Thyroid gland (tissue), 4 donors: ENCODE measurements around the gene ATP6V0A1. TPM values are rescaled to one million over a fixed set of nuclear protein-coding genes. Genes with fewer than 3 reads are reported as not detected.
"Not testable (repeated sequence)": the region's sequence is repeated elsewhere in the genome, so short reads cannot be mapped to it uniquely, and the experiment has no call there.

Experiments used
- DNase-seq, 2 donors: peaks; one replicate each; pipeline ENCODE4 v3.0.0-alpha.2; 2019
- H3K27ac ChIP-seq, 3 donors: fragments of 200-600 bp; sonication (generic); 1 replicate in 2 of 3; 2 replicates in 1 of 3; pipeline ENCODE4 v1.5.1; 2016 to 2019; ENCODE audit warnings: mild to moderate bottlenecking in 1 of 3, moderate library complexity in 1 of 3
- H3K27me3 ChIP-seq: fragments of 200-600 bp; sonication (generic); one replicate; pipeline ENCODE4 v1.5.1; 2019
- H3K36me3 ChIP-seq, 2 donors: fragments of 200-600 bp; sonication (generic); one replicate each; pipeline ENCODE4 v1.5.1; 2016 to 2019
- H3K4me1 ChIP-seq, 2 donors: fragments of 200-600 bp; sonication (generic); one replicate each; pipeline ENCODE4 v1.5.1; 2017 to 2019
- H3K4me3 ChIP-seq, 3 donors: fragments of 200-600 bp; sonication (generic); replicated peaks in 1 of 3; 1 replicate in 2 of 3; 2 replicates in 1 of 3; pipeline ENCODE4 v1.5.1; 2016; ENCODE audit warnings: mild to moderate bottlenecking in 1 of 3
- H3K9me3 ChIP-seq: fragments of 200-600 bp; sonication (generic); one replicate; pipeline ENCODE4 v1.5.1; 2017
- POLR2A ChIP-seq, 2 donors: fragments of 450-650 bp; IDR thresholded peaks; one replicate each; pipeline ENCODE4 v1.6.1; 2017; ENCODE audit warnings: antibody characterized with exemption in 2 of 2, mild to moderate bottlenecking in 2 of 2, moderate library complexity in 1 of 2
- WGBS, 2 donors: methylation state at CpG; one replicate each; pipeline ENCODE4 v1.1.5; 2017; 5-methylcytosine and 5-hydroxymethylcytosine counted together
- intact Hi-C: fragments of 100-400 bp; cut with DNase I; formaldehyde crosslinking; loops from one replicate; pipeline ENCODE4 v1.15.1; 2023
- total RNA-seq, 4 donors: library from RNA; depleted of rRNA; stranded (reverse); fragments of >200 nt; gene quantifications; one replicate each; pipeline ENCODE4 v1.2.3, GENCODE V29; 2016
- TF ChIP-seq, protein P1 (sequence below), 6 experiments: fragments of 200-600 bp in 3 of 6; fragments of 450-650 bp in 3 of 6; sonication (generic) in 3 of 6; IDR thresholded peaks; one replicate each; pipeline ENCODE4 v1.5.1; 2016 to 2019; ENCODE audit warnings: antibody characterized with exemption in 6 of 6, mild to moderate bottlenecking in 2 of 6, inconsistent platforms in 1 of 6, moderate library complexity in 1 of 6

The ATP6V0A1 gene
- total RNA-seq, 4 donors from 2014 or later = 75.5 to 195 (median 121) TPM

DNA sequence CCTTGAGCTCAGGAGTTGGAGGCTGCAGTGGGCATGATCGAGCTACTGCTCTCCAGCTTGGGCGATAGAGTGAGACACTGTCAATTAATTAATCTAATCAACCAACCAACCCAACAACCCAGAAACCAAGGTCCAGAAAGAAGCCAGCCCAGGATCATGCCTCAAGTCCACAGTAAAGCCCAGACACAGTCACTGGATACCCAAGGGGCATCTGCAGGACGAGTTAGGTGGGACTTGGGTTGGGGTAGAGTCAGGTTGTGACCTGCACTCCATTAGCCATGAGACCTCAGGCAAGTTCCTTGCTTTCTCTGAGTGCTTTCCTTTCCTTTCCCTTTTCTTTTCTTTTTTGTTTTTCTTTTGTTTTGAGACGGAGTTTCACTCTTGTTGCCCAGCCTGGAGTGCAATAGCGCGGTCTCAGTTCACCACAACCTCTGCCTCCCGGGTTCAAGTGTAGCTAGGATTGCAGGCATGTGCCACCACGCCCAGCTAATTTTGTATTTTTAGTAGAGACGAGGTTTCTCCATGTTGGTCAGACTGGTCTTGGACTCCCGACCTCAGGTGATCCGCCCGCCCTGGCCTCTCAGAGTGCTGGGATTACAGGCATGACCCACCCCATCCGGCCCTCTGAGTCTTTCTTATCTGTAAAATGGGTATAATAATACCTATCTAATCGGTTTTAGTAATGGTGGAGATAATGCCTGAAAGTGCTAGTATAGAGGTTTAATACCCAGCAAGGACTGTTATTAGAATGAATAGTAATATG is 90.5 kb downstream of the ATP6V0A1 start:
- Histone ChIP-seq H3K27me3 (no peaks in the 10 kb centered on the region), H3K4me3 (no peak overlapping the region), H3K27ac (no peak overlapping the region), H3K9me3 (no peaks in the 10 kb centered on the region), H3K4me1 (peaks cover 16 to 18% of the 10 kb centered on the region in 2 donors), H3K36me3 (peaks cover 0 to 4% of the 10 kb centered on the region in 2 donors)
- intact Hi-C loops = no loop called here
- TF ChIP-seq, protein P1, sequence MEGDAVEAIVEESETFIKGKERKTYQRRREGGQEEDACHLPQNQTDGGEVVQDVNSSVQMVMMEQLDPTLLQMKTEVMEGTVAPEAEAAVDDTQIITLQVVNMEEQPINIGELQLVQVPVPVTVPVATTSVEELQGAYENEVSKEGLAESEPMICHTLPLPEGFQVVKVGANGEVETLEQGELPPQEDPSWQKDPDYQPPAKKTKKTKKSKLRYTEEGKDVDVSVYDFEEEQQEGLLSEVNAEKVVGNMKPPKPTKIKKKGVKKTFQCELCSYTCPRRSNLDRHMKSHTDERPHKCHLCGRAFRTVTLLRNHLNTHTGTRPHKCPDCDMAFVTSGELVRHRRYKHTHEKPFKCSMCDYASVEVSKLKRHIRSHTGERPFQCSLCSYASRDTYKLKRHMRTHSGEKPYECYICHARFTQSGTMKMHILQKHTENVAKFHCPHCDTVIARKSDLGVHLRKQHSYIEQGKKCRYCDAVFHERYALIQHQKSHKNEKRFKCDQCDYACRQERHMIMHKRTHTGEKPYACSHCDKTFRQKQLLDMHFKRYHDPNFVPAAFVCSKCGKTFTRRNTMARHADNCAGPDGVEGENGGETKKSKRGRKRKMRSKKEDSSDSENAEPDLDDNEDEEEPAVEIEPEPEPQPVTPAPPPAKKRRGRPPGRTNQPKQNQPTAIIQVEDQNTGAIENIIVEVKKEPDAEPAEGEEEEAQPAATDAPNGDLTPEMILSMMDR (IDR thresholded peaks at IDR 0.05) = no peak
- no peak for TF ChIP-seq POLR2A (IDR thresholded peaks at IDR 0.05)
- 79 to 80% methylated on average over 14 of the region's 14 CpGs for WGBS, 2 donors
- DNase-seq = no peak

DNA sequence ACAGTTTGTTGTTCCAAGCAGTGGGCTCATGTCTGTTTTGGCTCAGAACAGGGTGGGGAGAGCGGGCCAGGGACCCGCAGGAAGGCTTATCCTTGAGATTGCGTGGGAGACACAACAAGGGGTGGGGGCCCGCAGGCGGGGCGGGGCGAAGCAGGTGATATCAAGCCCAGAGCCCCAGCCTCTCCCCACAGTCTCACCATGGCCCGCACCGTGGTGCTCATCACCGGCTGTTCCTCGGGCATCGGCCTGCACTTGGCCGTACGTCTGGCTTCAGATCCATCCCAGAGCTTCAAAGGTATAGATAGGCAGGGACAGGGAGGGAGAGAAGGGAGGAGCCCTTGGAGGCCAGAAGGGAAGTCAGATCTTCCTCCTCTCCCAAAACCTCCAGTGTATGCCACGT is 94.1 kb downstream of the ATP6V0A1 start, which contains the start of gene HSD17B1:
HSD17B1 (plus strand) TSS at position 188 of the 400 bp plus-strand sequence; CDS start at position 199, 11 bp downstream.
- H3K9me3 ChIP-seq, H3K27ac ChIP-seq, DNase-seq, intact Hi-C loops, H3K27me3 ChIP-seq, H3K36me3 ChIP-seq: not testable (repeated sequence)
- Histone ChIP-seq H3K4me1 (peaks cover 23 to 26% of the 10 kb centered on the region in 2 donors), H3K4me3 (peak within 1 kb of the TSS in 1 of 3 donors; percentile 74)
- WGBS, 2 donors = 94 to 95% methylated on average over 8 to 15 of the region's 15 CpGs

DNA sequence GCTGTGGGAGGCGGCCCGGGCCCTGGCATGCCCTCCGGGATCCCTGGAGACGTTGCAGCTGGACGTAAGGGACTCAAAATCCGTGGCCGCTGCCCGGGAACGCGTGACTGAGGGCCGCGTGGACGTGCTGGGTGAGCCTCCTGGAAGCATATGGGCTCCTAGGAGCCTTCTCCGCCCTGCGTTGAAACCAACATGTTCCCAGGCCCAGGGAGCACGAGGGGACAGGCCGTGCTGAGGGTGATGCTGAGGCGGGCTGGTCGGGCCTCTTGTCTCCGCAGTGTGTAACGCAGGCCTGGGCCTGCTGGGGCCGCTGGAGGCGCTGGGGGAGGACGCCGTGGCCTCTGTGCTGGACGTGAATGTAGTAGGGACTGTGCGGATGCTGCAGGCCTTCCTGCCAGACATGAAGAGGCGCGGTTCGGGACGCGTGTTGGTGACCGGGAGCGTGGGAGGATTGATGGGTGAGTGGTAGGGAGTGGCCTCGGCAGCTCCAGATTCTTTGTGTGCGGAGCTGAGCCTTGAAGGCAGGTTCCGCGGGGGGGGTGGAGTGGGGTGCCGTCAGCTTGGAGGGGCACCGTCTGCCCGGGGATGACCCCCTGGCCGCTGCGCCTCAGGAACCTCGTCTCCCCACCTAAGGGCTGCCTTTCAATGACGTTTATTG is 94.6 kb downstream of the ATP6V0A1 start:
- no peaks in the 10 kb centered on the region for H3K9me3 ChIP-seq
- no peaks in the 10 kb centered on the region for H3K27me3 ChIP-seq
- TF ChIP-seq, protein P1 (IDR thresholded peaks at IDR 0.05) = no peak
- TF ChIP-seq POLR2A (IDR thresholded peaks at IDR 0.05) = no peak
- no peaks in the 10 kb centered on the region for H3K36me3 ChIP-seq
- no peak overlapping the region for H3K27ac ChIP-seq
- WGBS, 2 donors = 81 to 84% methylated on average over 38 to 43 of the region's 45 CpGs
- DNase-seq = no peak
- intact Hi-C loops = no loop called here
- peak overlapping the region in 1 of 3 donors; percentile 74 for H3K4me3 ChIP-seq
- H3K4me1 ChIP-seq = peaks cover 20 to 23% of the 10 kb centered on the region in 2 donors

DNA sequence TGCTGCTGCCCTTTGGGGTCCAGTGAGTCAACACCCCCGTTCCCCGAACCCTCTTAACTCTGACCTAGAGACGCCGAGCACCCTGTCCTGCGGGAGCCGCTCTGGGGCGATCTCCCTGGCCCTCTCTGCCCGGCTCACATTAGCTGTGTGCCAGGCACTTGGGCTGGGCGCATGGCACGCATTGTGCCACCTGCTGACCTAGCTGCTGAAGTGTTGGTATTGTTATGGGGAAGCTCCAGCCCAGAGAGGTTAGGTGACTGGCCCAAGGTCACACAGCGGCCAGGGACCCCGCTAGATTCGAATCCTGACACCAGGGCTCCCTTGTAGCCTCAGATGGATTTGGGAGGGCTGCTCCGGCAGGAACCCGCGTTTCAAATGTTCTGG is 95.2 kb downstream of the ATP6V0A1 start:
- no peak for DNase-seq
- WGBS, 2 donors = 57 to 60% methylated on average over 11 to 15 of the region's 16 CpGs
- Histone ChIP-seq H3K27me3 (no peaks in the 10 kb centered on the region), H3K27ac (peak overlapping the region; percentile 71 to 94 (median 86)), H3K36me3 (no peaks in the 10 kb centered on the region), H3K4me1 (peaks cover 15 to 18% of the 10 kb centered on the region in 2 donors), H3K9me3 (no peaks in the 10 kb centered on the region), H3K4me3 (peak overlapping the region; percentile 37 to 74 (median 59))
- no peak for TF ChIP-seq POLR2A (IDR thresholded peaks at IDR 0.05)
- TF ChIP-seq, protein P1 (IDR thresholded peaks at IDR 0.05) = no peak
- intact Hi-C loops = no loop called here

DNA sequence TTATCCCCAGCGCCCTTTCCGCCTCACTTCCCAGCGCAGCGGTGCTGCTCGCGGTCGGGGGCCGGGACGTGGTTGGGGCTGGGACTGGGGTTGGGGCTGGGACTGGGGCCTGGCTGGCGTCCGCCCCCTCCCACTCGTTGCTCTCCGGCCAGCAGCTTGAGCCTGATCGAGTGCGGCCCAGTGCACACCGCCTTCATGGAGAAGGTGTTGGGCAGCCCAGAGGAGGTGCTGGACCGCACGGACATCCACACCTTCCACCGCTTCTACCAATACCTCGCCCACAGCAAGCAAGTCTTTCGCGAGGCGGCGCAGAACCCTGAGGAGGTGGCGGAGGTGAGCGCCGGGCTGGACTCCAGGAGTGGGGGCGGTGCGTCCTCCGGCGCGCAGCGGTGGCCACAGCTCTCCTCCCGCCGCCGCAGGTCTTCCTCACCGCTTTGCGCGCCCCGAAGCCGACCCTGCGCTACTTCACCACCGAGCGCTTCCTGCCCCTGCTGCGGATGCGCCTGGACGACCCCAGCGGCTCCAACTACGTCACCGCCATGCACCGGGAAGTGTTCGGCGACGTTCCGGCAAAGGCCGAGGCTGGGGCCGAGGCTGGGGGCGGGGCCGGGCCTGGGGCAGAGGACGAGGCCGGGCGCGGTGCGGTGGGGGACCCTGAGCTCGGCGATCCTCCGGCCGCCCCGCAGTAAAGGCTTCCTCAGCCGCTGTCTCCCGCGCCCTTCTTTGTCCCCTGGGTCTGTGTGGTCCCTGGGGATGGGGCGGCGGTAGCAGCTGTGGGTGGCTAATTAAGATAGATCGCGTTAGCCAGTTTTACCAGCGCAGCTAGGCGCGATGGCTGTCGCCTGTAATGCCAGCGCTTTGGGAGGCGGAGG is 95.8 kb downstream of the ATP6V0A1 start:
- TF ChIP-seq, protein P1 (IDR thresholded peaks at IDR 0.05) = peak in 1 of 6 experiments; percentile 16
- TF ChIP-seq POLR2A (IDR thresholded peaks at IDR 0.05) = peak; percentile 4 to 92
- no peaks in the 10 kb centered on the region for H3K9me3 ChIP-seq
- H3K4me3 ChIP-seq = peak overlapping the region; percentile 37 to 74 (median 59)
- DNase-seq = peak; percentile 89 to 91
- 0 to 1% methylated on average over 19 to 40 of the region's 82 CpGs for WGBS, 2 donors
- H3K27ac ChIP-seq = peak overlapping the region; percentile 71 to 94 (median 86)
- H3K4me1 ChIP-seq = peaks cover 13 to 16% of the 10 kb centered on the region in 2 donors
- no peaks in the 10 kb centered on the region for H3K36me3 ChIP-seq
- H3K27me3 ChIP-seq = no peaks in the 10 kb centered on the region
- intact Hi-C loops = no loop called here
